GM12874 (cell line): ENCODE data around the gene MEI4.

Source experiments
- CTCF ChIP-seq: IDR thresholded peaks from 2 replicates; pipeline ENCODE4 v1.5.1; 2011; ENCODE audit warnings: low read depth, mild to moderate bottlenecking, control low read depth, low read length, moderate library complexity; ENCODE audit not compliant: insufficient read depth

The MEI4 gene

GRCh38 chr6:77910826-77911225 is 258.0 kb downstream of the MEI4 start:
- TF ChIP-seq CTCF, result no peak

GRCh38 chr6:77926198-77926751 is 273.4 kb downstream of the MEI4 start:
- TF ChIP-seq CTCF, result peak; percentile 11; the same call in 1 of the 2 replicates

GRCh38 chr6:77930382-77930781 is 277.5 kb downstream of the MEI4 start:
- TF ChIP-seq CTCF, result no peak

- no peak for TF ChIP-seq CTCF
These were observed 278.1 kb downstream of the MEI4 start for GRCh38 chr6:77930952-77931351.

- TF ChIP-seq CTCF, result no peak
These were observed 309.2 kb downstream of the MEI4 start for GRCh38 chr6:77962070-77962469.

GRCh38 chr6:77965449-77965848 is 312.6 kb downstream of the MEI4 start:
- TF ChIP-seq CTCF, result no peak

- TF ChIP-seq CTCF, result no peak
These were observed 319.5 kb downstream of the MEI4 start for GRCh38 chr6:77972334-77972733.
